ENCODE data around the gene ACAD10.
"Not testable (repeated sequence)": the region's sequence is repeated elsewhere in the genome, so short reads cannot be mapped to it uniquely, and the experiment has no call there.

Gene ACAD10

GRCh38 chr12:111753144-111753881 is 67.5 kb downstream of the ACAD10 start:
- peak; percentile 36 for DNase-seq (ENCODE audit: low spot score)

GRCh38 chr12:111754671-111755070 is 68.8 kb downstream of the ACAD10 start:
- DNase-seq (ENCODE audit: low spot score) = no peak

GRCh38 chr12:111756196-111756595 is 70.3 kb downstream of the ACAD10 start:
- no peak for DNase-seq (ENCODE audit: low spot score)

- no peak for DNase-seq (ENCODE audit: low spot score)
These were observed 70.8 kb downstream of the ACAD10 start for GRCh38 chr12:111756681-111757080.

- no peak for DNase-seq (ENCODE audit: low spot score)
These were observed 71.7 kb downstream of the ACAD10 start for GRCh38 chr12:111757361-111758119.

GRCh38 chr12:111758120-111758561 is 72.3 kb downstream of the ACAD10 start:
- DNase-seq (ENCODE audit: low spot score) = no peak

GRCh38 chr12:111759271-111759670 is 73.4 kb downstream of the ACAD10 start:
- DNase-seq (ENCODE audit: low spot score) = no peak

- no peak for DNase-seq (ENCODE audit: low spot score)
These were observed 74.1 kb downstream of the ACAD10 start for GRCh38 chr12:111759991-111760390.

GRCh38 chr12:111761099-111761498 is 75.2 kb downstream of the ACAD10 start:
- DNase-seq (ENCODE audit: low spot score) = no peak

GRCh38 chr12:111761706-111762105 is 75.9 kb downstream of the ACAD10 start:
- DNase-seq (ENCODE audit: low spot score) = no peak

GRCh38 chr12:111763552-111763951 is 77.7 kb downstream of the ACAD10 start:
- DNase-seq (ENCODE audit: low spot score) = not testable (repeated sequence)

GRCh38 chr12:111764120-111764821 is 78.4 kb downstream of the ACAD10 start:
- DNase-seq (ENCODE audit: low spot score) = no peak

GRCh38 chr12:111766608-111767361 is 80.9 kb downstream of the ACAD10 start, which contains the start of gene ALDH2:
ALDH2 (plus strand) TSS chr12:111766933; CDS start chr12:111766983, 50 bp downstream.
- peak; percentile 69 for DNase-seq (ENCODE audit: low spot score)

- peak; percentile 28 for DNase-seq (ENCODE audit: low spot score)
These were observed 81.7 kb downstream of the ACAD10 start for GRCh38 chr12:111767362-111768158.

- no peak for DNase-seq (ENCODE audit: low spot score)
These were observed 82.5 kb downstream of the ACAD10 start for GRCh38 chr12:111768159-111768895.

GRCh38 chr12:111769599-111769998 is 83.7 kb downstream of the ACAD10 start:
- no peak for DNase-seq (ENCODE audit: low spot score)

GRCh38 chr12:111773801-111774551 is 88.1 kb downstream of the ACAD10 start:
- peak; percentile 79 for DNase-seq (ENCODE audit: low spot score)

- DNase-seq (ENCODE audit: low spot score) = peak; percentile 38
These were observed 89.6 kb downstream of the ACAD10 start for GRCh38 chr12:111775205-111776193.
